SKM-1 (cell line): ENCODE results near the gene APLP1.
"Not testable (repeated sequence)": the region's sequence is repeated elsewhere in the genome, so short reads cannot be mapped to it uniquely, and the experiment has no call there.

Experiments
- DNase-seq: peaks from one replicate; lab custom pipeline; 2025; ENCODE audit not compliant: unreplicated experiment; lab: John Stamatoyannopoulos, UW

The APLP1 gene

DNA sequence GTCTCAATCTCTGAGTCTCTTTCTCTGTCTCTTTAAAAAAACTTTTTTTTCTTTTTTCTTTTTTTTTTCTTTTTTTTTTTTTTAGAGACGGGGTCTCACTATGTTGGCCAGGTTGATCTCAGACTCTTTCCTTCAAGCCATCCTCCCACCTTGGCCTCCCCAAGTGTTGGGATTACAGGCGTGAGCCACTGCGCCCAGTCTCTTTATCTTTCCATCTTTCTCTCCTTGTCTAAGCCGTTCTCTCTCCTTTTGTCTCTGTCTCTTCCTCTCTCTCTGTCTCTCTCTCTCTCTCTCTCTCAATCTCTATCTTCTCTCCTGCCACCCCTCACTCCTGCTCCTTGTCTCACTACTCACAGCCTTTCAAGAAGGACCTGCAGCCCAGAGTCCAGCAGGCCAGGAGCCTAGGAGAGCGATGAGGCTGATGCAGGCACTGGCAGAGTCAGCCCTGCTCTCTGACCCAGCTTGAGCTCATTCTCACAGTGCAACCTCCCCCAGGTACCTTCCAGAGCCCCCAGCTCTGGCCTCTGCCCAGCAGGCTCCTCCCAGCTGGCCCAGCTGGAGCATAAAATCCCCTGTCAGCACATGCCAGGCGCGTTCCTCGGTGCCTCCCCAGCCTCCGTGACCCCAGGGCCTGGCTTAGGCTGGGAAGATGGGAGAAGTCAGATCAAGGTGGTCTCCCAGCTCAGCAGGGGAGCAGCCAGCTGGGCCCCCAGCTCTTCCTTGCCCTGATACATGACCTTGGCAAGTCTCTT lies 16.2 kb upstream of the APLP1 start, which contains the start of gene NPHS1:
Gene NPHS1 (minus strand): TSS at position 476 of the 752 bp plus-strand sequence. CDS start 667 bp downstream, outside the sequence.
- DNase-seq = no peak

DNA sequence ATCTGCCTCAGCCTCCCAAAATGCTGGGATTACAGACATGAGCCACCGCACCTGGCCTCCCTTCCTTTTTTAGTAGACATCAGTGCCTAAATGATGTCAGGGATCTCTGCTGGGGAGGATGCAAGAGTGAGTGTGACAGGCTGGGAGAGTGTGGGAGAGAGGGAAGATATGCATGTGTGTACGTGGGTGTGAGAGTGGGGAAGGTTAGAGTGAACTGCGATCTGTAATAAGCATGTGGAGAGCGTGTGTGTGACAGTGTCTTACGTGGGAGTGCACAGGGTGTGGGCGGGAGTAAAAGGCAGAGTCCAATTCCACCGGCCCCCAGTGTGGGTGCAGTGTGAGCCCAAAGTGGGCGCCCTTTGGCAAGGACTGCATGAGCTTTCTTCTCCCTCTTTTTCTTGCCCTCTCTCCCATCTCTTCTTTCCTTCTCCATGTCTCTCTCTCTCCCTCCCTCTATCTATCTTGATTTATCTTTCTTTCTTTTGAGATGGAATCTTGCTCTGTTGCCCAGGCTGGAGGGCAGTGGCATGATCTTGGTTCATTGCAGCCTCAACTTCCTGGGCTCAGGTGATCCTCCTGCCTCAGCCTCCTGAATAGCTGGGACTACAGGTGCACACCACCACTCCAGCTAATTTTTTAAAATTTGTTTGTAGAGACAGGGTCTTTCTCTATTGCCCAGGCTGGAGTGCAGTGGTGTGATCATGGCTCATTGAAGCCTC lies 15.2 kb upstream of the APLP1 start:
- DNase-seq = no peak

GRCh38 chr19:35856546-35857149 lies 11.7 kb upstream of the APLP1 start, which contains the start of gene KIRREL2:
KIRREL2 (plus strand) TSS chr19:35856911; CDS start chr19:35857120, 209 bp downstream.
- no peak for DNase-seq

DNA sequence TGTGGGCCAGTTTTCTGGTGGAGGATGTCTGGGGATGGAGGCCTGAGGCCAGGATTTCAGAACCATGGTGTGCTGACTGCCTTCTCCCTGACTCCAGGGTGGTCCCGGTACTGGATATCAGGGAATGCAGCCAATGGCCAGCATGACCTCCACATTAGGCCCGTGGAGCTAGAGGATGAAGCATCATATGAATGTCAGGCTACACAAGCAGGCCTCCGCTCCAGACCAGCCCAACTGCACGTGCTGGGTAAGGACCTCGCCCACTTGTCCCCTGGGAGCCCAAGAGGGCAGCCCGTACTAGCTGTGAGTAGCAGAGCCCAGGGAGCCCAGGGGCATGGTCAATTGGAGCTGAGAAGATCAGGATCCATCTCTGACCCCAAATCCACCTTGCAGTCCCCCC lies 10.1 kb upstream of the APLP1 start:
- DNase-seq = no peak

DNA sequence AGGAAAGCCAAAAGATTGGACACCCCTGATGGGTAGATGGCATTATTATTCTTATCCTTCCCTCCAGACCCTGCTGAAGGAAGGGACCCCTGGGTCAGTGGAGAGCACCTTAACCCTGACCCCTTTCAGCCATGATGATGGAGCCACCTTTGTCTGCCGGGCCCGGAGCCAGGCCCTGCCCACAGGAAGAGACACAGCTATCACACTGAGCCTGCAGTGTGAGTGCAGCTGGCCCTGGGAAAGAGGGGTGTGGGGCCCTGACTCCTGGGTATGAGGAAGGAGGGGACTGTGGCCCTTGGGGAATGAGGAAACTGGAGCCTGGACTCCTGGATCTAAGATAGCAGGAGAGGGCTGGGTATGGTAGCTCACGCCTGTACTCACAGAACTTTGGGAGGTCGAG lies 9.0 kb upstream of the APLP1 start:
- no peak for DNase-seq

DNA sequence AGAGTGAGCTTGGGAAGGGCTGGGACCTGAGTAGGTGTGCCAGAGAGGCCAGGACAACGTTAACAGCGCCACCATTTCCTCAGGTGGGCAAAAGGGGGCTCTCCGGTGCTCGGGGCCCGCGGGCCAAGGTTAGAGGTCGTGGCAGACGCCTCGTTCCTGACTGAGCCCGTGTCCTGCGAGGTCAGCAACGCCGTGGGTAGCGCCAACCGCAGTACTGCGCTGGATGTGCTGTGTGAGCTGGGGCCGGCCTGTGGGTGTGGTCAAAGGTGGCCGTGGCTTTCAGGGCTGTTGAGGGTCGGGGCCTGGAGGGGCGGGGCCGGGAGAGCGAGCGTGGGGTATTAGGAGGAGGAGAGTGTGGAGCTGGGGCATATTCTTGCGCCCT lies 7.9 kb upstream of the APLP1 start:
- DNase-seq = no peak

GRCh38 chr19:35860818-35861639 lies 7.3 kb upstream of the APLP1 start:
- no peak for DNase-seq

GRCh38 chr19:35861640-35862160 lies 6.7 kb upstream of the APLP1 start:
- no peak for DNase-seq

DNA sequence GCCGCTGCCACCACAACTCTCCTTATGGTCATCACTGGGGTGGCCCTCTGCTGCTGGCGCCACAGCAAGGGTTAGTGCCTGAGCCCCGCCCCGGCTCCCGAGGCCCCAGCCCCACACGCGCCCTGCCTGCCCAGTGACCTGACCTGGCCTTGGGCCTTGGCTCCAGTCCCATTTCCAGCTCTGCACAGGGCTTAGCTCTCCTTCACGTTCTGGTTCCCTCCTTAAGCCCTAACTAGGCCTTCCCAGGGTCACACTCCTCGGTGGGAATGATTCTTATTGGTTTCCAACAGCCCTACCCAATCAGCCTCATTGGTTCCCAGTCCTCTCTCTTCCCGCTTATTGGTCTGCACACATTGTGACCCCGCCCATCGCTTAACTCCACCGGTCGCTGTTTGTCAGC lies 5.8 kb upstream of the APLP1 start:
- DNase-seq = no peak

DNA sequence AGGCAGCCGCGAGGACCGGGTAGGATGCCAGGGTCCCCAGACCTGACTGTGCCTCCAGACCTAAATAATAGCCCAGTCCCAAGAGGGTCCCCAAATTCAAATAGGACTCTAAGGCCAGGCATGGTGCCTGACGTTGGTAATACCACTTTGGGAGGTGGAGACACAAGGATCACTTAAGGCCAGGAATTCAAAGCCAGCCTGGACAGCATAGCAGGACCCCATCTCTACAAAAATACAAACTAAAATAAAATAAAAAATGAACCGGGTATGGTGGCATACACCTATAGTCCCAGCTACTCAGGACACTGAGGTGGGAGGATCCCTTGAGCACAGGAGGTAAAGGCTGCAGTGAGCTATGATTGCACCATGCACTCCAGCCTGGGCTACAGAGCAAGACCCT lies 5.4 kb upstream of the APLP1 start:
- no peak for DNase-seq

DNA sequence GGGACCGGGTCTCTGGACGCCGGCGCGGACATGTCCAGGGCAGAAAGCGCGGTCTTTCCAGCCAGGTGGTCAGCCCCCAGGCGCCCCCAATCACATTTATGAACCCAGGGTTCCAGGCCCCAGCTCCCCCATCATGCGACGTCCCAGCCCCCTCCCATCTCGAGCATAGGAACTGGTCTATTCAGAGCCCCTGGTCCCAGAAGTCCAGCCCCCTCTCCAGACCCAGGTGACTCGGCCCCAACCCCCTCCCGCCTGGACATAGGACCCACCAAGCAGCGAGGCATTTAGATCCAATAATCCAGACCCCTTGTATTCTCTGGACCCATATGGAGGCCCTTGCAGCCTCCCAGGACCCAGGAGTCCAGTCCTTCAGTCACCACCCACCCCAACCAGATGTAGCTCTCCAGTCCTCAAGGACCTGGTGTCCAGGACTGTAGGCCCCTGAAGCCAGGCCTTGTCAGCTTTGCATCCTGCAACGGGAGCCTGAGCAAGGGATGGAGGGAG lies 501 bp downstream of the APLP1 start:
- no peak for DNase-seq

- DNase-seq = no peak
These were observed 1.2 kb downstream of the APLP1 start for GRCh38 chr19:35869327-35870123.

DNA sequence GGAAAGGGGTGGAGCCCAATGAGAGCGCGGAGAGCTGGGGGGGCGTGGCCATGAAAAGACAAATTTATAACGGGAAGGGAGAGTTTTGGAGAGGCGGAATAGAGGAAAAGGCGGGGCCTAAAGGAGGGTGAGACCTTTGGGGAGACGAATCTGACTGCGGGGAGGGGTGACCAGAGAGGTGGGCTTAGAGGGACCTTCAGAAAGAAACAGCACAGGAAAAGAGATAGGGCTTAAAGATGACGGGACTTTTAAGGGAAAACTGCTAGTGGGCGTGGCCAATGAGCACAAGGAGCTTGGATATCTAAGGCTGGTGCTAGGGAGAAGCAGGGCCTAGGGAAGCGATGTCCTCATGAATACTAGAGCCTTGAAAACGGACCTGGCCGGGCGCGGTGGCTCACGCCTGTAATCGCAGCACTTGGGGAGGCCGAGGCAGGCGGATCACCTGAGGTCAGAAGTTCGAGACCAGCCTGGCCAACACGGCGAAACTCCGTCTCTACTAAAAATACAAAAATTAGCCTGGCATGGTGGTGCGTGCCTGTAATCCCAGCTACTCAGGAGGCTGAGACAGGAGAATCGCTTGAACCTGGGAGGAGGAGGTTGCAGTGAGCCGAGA lies 1.9 kb downstream of the APLP1 start:
- DNase-seq = not testable (repeated sequence)

- no peak for DNase-seq
These were observed 2.4 kb downstream of the APLP1 start for GRCh38 chr19:35870798-35871197.

GRCh38 chr19:35871611-35872010 lies 3.2 kb downstream of the APLP1 start:
- no peak for DNase-seq

GRCh38 chr19:35872180-35872579 lies 3.8 kb downstream of the APLP1 start:
- DNase-seq = no peak

DNA sequence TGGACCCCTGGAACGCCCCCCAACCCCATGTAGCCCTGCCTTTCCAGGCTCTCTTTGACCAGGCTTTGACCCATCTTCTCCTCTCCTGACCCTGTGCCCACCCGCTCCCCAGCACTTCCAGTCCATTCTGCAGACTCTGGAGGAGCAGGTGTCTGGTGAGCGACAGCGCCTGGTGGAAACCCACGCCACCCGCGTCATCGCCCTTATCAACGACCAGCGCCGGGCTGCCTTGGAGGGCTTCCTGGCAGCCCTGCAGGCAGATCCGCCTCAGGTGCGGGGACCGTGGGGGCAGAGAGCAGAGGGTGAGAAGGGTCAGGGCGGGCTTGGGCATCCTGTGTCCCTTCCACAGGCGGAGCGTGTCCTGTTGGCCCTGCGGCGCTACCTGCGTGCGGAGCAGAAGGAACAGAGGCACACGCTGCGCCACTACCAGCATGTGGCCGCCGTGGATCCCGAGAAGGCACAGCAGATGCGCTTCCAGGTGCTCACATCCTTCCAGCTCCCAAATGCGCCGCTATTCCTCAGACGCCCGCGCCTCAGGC lies 6.1 kb downstream of the APLP1 start:
- no peak for DNase-seq

GRCh38 chr19:35879068-35879467 lies 10.7 kb downstream of the APLP1 start:
- DNase-seq = no peak

- peak; percentile 10 for DNase-seq
These were observed 11.5 kb downstream of the APLP1 start for GRCh38 chr19:35879770-35880317.
